COLO829 (cell line): Measurements from ENCODE around the gene BMP7.

Experiments used
- DNase-seq: peaks from one replicate; pipeline ENCODE4 v3.0.0; 2012; ENCODE audit warnings: low spot score

The BMP7 gene

GRCh38 chr20:57225830-57226229 lies 40.6 kb downstream of the BMP7 start:
- no peak for DNase-seq

- DNase-seq: no peak
Measured at GRCh38 chr20:57225197-57225733, 41.2 kb downstream of the BMP7 start.

GRCh38 chr20:57224641-57225138 lies 41.8 kb downstream of the BMP7 start:
- no peak for DNase-seq

- no peak for DNase-seq
Measured at GRCh38 chr20:57223648-57224489, 42.6 kb downstream of the BMP7 start.

GRCh38 chr20:57222631-57222950 lies 43.9 kb downstream of the BMP7 start:
- no peak for DNase-seq

GRCh38 chr20:57221916-57222630 lies 44.4 kb downstream of the BMP7 start:
- no peak for DNase-seq

GRCh38 chr20:57220337-57221145 lies 45.9 kb downstream of the BMP7 start:
- DNase-seq: no peak

GRCh38 chr20:57219071-57219677 lies 47.3 kb downstream of the BMP7 start:
- no peak for DNase-seq

GRCh38 chr20:57218489-57218888 lies 48.0 kb downstream of the BMP7 start:
- DNase-seq: no peak

- no peak for DNase-seq
Measured at GRCh38 chr20:57217802-57218201, 48.6 kb downstream of the BMP7 start.

GRCh38 chr20:57216669-57217068 lies 49.8 kb downstream of the BMP7 start:
- DNase-seq: no peak

- DNase-seq: no peak
Measured at GRCh38 chr20:57215826-57216471, 50.5 kb downstream of the BMP7 start.

GRCh38 chr20:57215426-57215825 lies 51.0 kb downstream of the BMP7 start:
- no peak for DNase-seq

GRCh38 chr20:57214948-57215347 lies 51.5 kb downstream of the BMP7 start:
- no peak for DNase-seq

GRCh38 chr20:57214427-57214826 lies 52.0 kb downstream of the BMP7 start:
- no peak for DNase-seq

- DNase-seq: no peak
Measured at GRCh38 chr20:57213924-57214323, 52.5 kb downstream of the BMP7 start.

GRCh38 chr20:57213291-57213690 lies 53.1 kb downstream of the BMP7 start:
- DNase-seq: no peak

GRCh38 chr20:57212534-57213276 lies 53.7 kb downstream of the BMP7 start:
- no peak for DNase-seq

GRCh38 chr20:57211908-57212533 lies 54.4 kb downstream of the BMP7 start:
- no peak for DNase-seq

- DNase-seq: no peak
Measured at GRCh38 chr20:57211406-57211805, 55.0 kb downstream of the BMP7 start.
